GM10248 (cell line): Measurements from ENCODE around the gene ARSG.

Experiments used
- CTCF ChIA-PET: fragments of 300-600 bp; sonication (Branson Sonifier 250); formaldehyde crosslinking; extraction: SDS; loops from one replicate; lab custom pipeline; 2021; ENCODE audit warnings: antibody characterized with exemption; lab: Yijun Ruan, JAX
- POLR2A ChIA-PET: fragments of 350-650 bp; sonication (Branson Sonifier 250); formaldehyde crosslinking; extraction: SDS; loops from one replicate; lab custom pipeline; 2020; ENCODE audit warnings: antibody characterized with exemption; lab: Yijun Ruan, JAX
- DNase-seq: peaks from one replicate; pipeline ENCODE4 v3.0.0; 2012; ENCODE audit errors: extremely low spot score
- CTCF ChIP-seq: IDR thresholded peaks from 2 replicates; pipeline ENCODE4 v1.5.1; 2012; ENCODE audit warnings: mild to moderate bottlenecking, low read depth; ENCODE audit errors: extremely low read depth, missing control alignments, control extremely low read depth

Gene ARSG

GRCh38 chr17:68452724-68453290 is 161.5 kb downstream of the ARSG start:
- ChIA-PET CTCF (interaction anchor here (1.6 to 2.7 kb wide), 3 partner anchors 9 to 17 kb away, joined by 5 to 12 read pairs (median 11); no protein-coding TSS in a partner anchor), POLR2A (no interaction called here)
- no peak for DNase-seq
- no peak for TF ChIP-seq CTCF

GRCh38 chr17:68453991-68454665 is 162.8 kb downstream of the ARSG start:
- ChIA-PET POLR2A (no interaction called here), CTCF (interaction anchor here (1.2 to 2.7 kb wide), 4 partner anchors 8 to 253 kb away, joined by 3 to 12 read pairs (median 8); no protein-coding TSS in a partner anchor)
- DNase-seq, result no peak
- TF ChIP-seq CTCF, result no peak

- no peak for DNase-seq
- CTCF ChIA-PET, result interaction anchor here (1.2 to 5.1 kb wide), 8 partner anchors 10 to 320 kb away, joined by 3 to 24 read pairs (median 4); no protein-coding TSS in a partner anchor
These were observed 164.6 kb downstream of the ARSG start for GRCh38 chr17:68455901-68456338.

GRCh38 chr17:68456339-68457167 is 165.3 kb downstream of the ARSG start:
- CTCF ChIA-PET, result interaction anchor here (1.1 to 5.1 kb wide), 13 partner anchors 9 to 321 kb away, joined by 3 to 24 read pairs (median 5); no protein-coding TSS in a partner anchor
- no peak for DNase-seq
- POLR2A ChIA-PET, result interaction anchor here (0.8 kb wide), 1 partner anchor 9 kb away, joined by 4 read pairs; no protein-coding TSS in a partner anchor
- no peak for TF ChIP-seq CTCF

More at GRCh38 chr17:68455901-68456338, 164.6 kb downstream of the ARSG start:
- TF ChIP-seq CTCF, result no peak
- POLR2A ChIA-PET, result interaction anchor here (0.5 kb wide), 1 partner anchor 653 kb away, joined by 3 read pairs; no protein-coding TSS in a partner anchor

GRCh38 chr17:68457168-68457538 is 165.9 kb downstream of the ARSG start, which contains the start of gene WIPI1:
Gene WIPI1 (minus strand): TSS chr17:68457496. CDS start chr17:68457421, 75 bp downstream.
- TF ChIP-seq CTCF, result no peak
- ChIA-PET POLR2A (interaction anchor here (0.8 to 1.3 kb wide), 3 partner anchors 10 to 210 kb away, joined by 3 to 5 read pairs (median 4); partner anchors contain the start of gene AMZ2), CTCF (interaction anchor here (1.0 to 5.1 kb wide), 11 partner anchors 10 to 285 kb away, joined by 3 to 24 read pairs (median 6); no protein-coding TSS in a partner anchor)
- no peak for DNase-seq
